Stimulated activated naive CD4-positive, alpha-beta T cell (primary cell): ENCODE results near the gene USB1.
A peak's percentile ranks its signal among the peaks of the same experiment; 100 is the strongest.
"Not testable (repeated sequence)": the region's sequence is repeated elsewhere in the genome, so short reads cannot be mapped to it uniquely, and the experiment has no call there.

Source experiments
- DNase-seq, 6 experiments: peaks; one replicate each; lab custom pipeline; 2025; lab: John Stamatoyannopoulos, UW

USB1 gene

DNA sequence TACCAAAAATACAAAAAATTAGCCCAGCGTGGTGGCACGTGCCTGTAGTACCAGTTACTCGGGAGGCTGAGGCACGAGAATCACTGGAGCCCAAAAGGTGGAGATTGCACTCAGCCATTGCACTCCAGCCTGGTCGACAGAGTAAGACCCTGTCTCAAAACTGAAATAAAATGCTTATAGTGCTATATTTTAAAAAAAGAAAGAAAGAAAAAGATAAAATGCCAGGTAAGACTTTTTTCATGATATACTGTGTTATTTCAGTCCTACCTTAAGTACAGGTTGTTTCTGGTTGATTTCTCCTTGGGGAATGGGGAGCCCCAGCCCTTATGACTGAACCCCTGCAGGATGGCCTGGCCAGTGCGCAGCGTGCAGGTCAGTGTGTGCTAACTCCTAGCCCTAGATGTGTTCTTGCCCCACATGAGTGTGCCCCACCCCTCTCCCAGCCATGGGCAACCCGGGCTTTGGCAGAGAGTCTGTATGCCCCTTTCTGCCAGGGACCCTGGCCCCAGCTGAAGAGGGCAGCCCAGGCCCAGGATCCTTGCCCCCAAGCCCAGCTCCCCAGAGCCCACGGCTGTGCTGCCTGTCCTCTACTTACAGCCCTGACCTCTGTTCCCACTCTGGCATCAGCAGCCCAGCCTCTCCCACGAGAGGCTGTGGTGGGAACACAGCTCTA is 31.6 kb upstream of the USB1 start:
- no peak for DNase-seq

DNA sequence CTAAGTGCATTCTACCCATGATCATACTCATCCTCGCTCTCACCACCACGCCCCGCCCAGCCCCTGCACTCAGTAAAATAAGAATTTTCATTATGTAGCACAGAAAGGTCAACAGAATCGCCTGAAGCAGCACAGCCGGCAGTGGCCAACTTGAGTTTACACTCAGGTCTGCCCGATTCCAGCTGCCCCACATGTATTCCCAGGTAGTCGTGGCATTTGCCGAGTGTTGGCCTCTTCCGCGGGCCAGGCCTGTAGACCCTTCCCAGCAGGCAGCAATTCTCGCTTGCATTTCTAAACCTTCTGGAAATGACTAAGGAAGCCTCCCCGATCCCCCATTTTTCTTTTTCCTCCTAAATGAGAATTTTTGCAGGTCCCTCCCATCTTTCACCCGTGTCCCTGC is 30.9 kb upstream of the USB1 start:
- no peak for DNase-seq

DNA sequence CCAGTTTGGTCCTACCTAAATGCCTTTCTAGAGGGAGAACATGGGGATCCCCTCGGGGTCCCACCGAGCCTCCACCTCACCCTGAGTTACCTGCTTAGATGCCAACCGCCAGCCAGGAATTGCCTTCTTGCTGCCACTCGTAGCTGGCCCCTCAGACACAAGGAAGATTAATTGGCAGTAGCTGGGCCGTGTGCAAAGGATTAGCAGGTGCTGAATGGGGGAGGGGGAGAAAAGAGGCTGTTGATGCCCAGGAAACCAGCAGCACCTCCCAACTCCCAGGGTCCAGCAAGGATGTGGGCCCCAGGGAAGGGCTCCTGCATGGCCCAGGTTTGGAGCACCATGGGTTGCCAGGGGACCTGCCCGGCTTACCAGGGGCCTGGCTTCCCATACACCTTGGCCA is 30.2 kb upstream of the USB1 start, which contains the start of gene CNGB1:
Gene CNGB1 (minus strand): TSS at position 159 of the 400 bp plus-strand sequence. CDS start 3,842 bp downstream, outside the sequence.
- DNase-seq: no peak

DNA sequence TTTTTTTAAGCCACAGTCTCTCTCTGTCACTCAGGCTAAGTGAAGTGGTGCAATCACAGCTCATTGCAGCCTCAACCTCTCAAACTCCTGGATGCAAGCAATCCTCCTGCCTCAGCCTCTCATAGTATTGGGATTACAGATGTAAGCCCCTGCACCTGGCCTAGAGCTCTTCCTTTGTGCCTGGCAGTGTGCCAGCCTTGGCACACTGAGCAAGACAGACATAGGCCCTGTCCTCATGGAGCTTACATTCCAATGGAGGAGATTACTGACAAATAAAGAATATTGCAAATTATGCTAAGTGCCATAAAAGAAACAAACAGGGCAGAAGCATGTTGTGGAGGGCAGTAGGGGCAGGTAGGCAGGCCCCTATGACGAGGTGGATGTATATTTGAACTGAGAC is 29.4 kb upstream of the USB1 start:
- DNase-seq: no peak

DNA sequence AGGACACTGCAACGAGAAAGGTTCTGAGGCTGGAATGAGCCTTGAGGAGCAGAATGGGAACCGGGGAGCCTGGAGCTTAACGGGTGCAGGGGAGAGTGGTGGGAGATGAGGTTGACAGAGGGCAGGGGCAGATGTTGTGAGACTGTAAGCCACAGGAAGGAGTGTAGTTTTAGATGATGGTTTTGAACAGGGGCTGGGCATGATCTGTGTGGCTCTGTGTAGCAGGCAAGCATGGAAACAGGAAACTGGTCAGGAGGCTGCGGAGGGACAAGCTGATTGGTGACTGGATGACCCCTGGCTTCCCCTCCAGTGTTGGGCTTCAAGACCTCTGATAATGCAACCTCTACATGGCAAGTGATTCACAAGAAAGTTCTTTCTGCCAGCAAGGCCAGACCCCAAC is 28.9 kb upstream of the USB1 start:
- no peak for DNase-seq

DNA sequence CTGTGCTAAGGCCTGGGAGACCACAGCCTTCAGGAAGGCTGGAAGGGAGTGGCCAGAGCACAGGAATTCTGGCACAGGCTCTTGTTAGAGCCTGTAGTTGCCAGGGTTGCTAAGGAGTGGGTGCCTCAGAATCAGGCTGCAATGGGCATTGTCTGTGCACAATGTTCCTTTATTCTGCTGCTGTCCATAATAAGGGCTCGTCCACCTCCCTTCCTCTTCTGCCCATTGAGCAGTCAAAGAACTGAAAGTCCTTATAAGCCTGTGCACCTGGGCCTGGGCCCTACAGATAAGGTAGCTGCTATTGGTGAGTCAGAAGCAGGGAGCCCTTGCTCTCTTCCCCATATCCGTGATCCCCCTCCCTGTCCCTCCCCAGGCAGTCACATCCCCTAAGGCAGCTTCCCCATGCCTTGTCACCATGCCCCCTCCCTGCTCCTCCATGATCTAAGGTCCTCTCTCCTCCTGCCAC is 24.8 kb upstream of the USB1 start:
- DNase-seq: no peak

DNA sequence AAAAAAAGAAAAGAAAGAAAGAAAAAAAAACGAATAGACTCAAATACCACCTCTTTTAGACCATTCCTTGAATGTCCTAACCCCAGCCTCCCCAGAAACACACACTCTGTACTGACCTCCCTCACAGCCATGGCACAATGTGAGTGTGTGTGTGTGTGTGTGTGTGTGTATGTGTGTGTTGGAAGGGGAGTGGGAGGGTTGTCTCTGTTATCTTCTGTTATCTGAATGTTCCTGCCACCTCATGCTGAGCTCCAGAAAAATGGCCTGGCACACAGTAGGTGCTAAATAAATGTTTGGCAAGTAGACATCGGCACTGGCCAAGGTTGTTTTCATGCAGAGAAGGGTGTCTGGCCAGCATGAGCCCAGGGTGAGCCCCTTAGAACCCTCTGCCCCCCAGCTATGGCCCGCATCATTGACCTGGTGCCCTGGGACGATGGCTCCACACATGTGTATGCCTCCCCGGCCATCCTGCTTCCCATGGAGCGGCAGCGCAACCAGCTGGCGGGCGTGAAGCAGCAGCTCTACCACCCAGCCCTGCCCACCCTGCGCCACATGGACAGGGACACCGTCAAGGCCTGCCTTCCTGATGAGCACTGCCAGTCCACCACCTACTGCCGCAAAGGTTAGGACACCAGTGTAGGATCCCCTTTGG is 23.7 kb upstream of the USB1 start:
- no peak for DNase-seq

DNA sequence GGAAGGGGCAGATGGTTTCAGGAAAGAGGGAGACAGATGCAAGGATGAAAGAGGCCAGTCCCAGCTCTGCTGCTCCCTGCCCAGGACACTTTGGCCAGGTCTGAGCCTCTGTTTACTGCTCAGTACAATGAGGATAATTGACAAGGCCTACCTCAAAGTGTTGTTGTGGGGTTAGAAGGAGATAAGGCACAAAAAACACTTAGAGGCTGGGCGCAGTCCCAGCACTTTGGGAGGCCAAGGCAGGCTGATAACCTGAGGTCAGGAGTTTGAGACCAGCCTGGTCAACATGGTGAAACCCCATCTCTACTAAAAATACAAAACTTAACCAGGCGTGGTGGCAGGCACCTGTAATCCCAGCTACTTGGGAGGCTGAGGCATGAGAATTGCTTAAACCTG is 23.1 kb upstream of the USB1 start:
- DNase-seq: not testable (repeated sequence)

DNA sequence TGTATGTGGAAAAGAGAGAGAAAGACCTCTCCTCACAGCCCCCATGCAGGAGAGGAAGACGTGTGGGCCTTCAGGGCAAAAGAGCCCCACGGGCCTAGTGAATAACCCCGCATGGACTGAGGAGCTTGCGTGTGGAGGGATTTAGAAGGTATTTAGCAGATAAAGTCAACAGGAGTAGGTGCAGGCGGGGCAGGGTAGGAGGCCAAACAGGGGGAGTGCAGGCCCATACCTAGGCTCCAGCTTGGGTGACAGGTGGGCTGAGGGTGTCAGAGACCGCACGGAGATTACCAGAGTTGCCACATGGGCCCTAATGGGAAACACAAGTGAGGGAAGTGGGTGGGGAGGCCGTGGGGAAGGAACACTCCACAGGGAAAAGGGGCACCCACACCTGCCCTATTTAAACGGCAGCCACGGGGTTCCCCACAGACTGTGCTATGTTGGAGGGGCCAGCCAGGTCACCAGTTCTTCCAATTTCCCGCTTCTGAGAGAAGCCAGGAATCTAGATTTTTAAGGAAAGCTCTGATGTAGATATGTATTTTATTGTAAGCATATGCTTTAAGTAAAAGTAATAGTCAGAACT is 22.1 kb upstream of the USB1 start:
- no peak for DNase-seq

DNA sequence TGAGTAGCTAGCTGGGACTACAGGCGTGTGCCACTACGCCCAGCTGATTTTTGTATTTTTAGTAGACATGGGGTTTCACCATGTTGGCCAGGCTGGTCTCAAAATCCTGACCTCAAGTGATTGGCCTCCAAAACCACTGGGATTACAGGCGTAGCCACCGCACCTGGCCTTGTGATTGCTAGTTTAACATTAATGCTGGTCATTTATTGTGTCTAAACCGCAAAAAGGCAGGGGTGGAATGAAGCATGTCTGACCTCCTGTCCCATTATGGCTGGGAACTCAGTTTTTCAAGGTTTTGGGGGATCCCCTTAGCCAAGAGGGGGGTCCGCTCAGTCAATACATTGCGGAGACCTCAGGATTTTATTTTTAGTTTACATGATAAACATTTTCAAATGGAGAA is 19.6 kb upstream of the USB1 start:
- DNase-seq: no peak

DNA sequence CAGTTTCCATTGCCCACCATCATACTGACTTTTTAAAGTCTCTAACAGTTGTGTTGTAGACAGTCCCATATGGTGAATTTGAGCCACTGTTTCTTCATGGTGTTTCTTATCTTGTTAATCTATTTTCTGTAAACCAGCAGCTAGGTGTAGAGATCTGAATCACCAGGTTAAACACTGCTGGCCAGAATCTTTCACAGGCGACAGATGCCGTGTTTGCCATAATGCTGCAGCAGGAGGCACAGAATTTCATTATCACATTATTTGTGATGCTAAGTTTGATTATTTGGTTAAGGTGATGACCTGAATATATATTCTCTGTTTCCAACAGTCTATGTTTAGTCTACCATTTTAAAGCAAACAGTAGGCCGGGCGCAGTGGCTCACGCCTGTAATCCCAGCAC is 18.8 kb upstream of the USB1 start:
- DNase-seq: no peak

DNA sequence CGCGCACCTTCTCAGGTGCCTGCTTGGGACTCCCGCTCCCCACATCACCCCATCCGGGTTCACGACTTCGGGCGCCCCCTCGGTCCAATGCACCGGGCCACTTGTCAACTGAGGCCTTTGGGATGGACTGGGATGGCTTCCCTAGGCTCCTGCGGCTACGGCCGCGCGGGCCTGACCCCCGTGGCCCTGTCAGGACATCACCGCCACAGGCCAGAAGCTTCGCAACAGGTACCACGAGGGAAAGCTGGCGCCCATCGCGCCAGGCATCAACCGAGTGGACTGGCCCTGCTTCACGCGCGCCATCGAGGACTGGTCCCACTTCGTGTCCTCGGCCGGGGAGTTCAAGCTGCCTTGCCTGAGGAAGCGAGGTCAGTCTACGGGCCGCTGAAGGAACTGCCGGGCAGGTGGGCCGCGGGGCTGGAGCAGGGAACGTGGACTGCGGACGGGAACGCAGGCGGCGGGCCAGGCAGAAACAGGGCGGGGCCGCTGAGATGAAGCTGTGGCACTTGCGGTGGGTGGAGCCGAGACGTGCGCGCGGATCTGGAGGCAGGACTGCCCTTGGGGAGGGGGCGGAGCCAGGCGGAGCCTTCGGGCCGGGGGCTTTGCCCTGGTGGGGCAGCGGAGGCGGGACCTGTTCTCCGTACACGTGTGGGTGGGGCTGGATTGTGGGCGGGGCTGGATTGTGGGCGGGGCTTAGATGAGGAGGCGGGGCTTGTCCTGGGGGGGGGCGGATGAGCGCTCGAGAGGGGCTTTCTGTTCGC is 16.6 kb upstream of the USB1 start:
- peak; percentile 84 to 94 (median 91) for DNase-seq

DNA sequence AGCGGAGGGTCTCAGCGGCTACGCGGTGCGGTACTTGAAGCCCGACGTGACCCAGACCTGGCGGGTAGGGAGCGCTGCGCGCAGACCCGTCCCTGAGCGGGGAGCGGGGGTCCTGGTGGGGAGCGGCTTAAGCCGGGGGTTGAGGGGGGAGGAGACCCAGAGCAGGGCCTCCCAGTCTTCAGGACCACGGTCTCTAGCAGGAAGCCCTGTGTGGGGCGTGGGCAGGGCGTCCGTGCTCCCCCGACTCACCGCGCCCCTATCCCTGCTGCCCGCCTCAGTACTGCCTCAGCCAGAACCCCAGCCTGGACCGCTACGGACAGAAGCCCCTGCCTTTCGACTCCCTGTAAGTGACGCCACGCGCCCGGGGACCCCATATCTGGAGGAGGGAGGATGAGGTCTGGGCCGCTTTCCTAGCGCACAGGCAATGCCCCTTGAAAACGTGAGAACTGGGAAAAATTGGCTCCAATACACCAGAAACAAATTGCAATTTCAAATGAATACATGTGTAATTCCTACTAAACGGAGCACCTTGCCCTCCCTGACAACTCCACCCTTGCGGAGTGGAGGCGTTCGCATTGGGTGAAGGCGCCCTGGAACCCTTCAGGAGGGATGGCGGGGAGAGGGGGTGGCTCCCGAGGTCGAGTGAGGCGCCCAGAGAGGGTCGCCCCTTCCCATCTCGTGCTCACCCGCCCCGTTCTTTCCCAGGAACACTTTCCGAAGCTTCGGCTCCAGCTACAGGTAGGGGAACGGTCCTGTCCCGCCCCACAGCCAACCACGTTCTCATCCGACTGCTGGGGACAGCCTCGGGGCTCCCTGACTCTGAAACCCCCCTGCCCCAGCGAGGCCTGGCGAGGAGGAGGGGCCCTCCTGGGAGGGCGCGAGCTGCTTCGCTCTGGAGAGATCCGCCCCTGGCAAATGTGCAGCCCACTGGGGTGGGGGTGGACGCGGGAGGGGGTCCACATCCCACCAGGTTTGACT is 15.7 kb upstream of the USB1 start:
- DNase-seq: peak in 1 of 6 experiments; percentile 68

DNA sequence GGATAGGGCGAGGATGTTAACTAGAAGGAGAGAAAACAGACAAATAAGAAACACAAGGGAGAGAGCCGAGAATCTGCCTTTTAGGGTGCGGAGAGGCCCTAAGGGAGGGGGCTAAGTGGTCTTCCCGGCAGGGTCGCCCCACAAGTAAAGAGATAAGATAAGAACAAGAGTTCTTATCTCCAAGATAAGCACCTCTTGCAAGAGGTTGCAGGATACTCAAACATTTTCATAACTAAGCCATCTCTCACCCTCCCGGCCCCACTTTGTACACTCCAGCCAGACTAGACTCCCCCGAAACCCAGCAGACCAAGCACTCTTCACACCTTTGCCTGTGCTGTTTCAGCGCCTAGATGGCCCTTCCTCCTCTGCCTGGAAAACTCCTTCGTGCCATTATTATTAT is 15.0 kb upstream of the USB1 start:
- DNase-seq: no peak

DNA sequence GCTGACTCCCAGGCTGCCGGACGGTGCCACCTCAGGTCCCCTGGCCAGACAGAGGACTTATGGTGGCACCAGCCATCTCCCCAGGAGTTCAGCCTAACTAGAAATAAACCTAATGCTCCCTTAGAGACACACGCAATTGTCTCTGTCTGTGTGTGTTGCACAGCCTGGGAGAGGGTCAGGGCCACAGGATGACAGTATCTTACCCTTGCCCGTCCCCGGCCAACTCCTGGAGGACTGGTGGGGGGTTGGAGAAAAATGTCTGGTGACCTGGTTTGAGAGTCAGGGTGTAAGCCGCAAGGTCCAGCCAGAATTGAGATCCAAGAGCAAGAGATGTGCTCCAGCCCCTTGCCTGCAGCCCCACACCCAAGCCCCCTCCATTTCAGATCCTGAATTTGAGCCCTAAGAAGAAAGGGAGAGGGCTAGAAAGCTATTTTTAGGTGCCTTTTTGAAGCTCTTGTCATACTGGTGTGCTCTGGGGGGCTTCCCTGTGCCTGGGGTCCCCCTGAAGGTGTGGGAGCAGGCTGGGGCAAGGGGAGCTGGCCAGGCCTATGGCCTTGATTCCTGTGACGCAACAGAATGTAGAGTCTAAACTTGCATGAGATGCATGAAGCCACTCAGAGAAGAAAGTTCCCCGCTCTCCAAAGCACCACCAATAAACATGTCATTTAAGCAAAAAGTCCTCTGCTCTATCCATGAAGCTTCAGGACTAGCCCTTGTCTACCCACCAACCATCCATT is 13.6 kb upstream of the USB1 start:
- no peak for DNase-seq

DNA sequence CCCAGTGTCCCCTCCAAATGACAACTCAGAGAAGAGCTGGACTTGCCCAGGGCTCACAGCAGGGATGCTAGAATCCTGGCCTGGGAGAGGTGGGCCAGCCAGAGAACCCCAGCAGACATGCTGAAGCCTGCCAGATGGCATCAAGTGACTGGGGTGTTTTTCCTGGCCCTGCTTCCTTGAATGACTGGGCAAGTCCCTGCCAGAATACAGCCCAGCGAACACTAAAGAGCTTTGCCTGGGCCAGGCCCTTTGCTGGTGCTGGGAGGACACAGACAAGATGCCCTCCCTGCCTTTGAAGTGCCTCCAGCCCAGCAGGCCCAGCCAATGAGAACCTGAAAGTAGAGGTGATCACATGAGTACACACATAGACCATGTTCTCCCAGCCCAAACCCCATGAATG is 12.3 kb upstream of the USB1 start:
- DNase-seq: no peak

DNA sequence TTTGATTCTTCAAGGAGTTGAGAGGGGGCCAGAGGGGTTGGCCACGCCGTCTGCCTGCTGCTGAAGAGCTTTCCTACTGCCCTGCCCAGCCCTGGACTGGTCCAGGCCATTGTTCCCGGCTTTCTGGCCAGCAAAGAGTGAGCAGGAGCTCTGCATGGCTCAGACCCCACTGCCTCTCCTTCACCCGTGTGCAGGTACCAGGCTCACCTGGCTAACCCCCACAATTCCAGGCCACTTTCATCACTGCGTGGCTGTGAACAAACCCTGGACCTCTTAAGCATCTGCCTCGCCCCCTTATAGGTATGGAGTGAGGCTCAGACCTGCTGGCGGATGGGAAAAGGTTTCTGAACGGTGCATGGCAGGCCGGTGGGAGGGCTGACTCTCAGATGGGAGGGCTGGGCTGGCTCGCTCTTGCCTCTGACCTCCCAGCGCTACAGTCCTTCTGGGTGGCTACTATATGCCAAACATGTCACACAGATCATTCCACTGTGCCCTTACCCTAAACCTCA is 9.6 kb upstream of the USB1 start:
- DNase-seq: no peak

DNA sequence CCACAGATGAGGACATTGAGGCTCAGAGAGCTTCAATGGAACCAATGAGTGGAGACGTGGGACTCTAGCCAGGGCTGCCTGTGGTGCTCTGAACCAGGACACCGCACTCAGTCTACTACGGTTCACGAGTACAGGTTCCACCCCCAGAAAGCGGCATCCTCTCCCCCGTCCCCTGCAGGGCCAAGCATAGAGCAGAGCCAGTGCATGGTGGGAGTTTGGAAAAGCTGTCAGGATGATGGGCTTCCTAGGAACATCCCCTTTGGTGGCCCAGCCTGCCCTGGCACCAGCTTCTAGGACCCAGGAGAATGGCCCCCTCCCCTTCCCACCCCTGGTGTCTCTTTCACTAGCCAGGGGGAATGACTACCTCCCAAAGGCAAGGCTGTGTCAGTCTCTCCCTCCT is 9.1 kb upstream of the USB1 start:
- DNase-seq: no peak

DNA sequence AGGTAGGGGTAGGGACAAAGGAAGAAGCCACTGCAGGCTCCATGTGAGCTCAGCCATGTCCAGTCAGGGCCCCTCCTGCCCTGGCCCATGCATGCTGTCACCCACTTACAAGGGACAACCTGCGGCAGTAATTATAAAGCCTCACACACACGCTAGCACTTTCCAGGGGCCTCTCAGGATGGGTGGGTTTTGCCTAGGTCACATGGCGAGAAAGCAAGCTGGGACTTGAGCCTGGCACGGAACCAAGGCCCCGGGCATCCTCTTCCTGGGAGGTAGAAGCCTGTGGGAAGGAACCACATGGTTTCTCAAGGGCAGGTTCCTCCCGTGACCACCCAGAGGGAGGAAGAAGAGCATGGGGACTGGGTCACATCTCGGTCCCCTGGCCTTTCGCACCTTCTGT is 7.8 kb upstream of the USB1 start:
- DNase-seq: no peak

DNA sequence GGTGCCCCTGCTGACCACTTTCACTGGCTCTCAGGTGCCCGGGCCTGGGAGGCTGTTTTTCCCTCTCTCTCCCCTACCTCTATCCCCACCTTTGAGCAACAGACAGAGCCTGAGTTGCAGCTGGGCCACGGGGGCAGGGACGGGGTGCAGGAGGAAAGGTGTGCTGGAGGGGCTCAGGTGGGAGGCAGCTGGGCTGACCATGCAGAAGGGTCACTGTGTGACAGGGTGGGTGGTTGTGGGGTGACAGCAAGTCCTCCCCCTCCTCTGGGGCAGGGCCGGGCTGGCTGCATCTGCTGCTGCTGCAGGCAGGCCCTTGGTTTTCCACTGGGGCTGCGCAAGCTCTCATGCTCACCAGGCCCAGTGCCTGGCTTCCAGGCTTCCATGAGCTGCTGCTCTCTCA is 7.3 kb upstream of the USB1 start:
- DNase-seq: no peak

DNA sequence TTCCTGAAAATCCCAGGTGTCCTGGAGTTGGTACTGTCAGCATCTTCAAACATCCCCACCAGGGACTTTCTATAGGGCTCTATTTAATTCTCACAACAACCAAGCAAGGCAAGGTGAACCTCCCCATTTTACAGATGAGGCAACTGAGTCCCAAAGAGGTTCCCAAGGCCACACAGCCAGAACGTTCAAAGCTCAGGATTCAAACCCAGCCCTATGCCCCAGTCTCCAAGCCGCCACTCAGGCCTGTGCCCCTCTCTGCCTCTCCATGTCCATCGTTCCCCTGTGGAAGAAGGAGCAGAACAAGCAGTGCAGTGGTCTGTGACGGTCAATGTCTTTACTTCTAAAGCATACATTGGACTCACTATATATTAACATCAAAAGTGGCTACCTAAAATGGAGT is 6.8 kb upstream of the USB1 start:
- DNase-seq: no peak
